Ureter (tissue), 1 donor: ENCODE data around the gene DICER1. TPM values are rescaled to one million over a fixed set of nuclear protein-coding genes. Genes with fewer than 3 reads are reported as not detected.
A peak's percentile ranks its signal among the peaks of the same experiment; 100 is the strongest.

Source experiments
- DNase-seq: peaks from one replicate; pipeline ENCODE4 v3.0.0-alpha.2; 2020; ENCODE audit warnings: low spot score
- total RNA-seq: library from RNA; stranded (reverse); gene quantifications from one replicate; pipeline ENCODE4 v1.2.4, GENCODE V29; 2023
- donor health status: DM: yes; HTN: yes; CAD: no.

Gene DICER1
- total RNA-seq, 1 donor from 2014 or later: 109 TPM

DNA sequence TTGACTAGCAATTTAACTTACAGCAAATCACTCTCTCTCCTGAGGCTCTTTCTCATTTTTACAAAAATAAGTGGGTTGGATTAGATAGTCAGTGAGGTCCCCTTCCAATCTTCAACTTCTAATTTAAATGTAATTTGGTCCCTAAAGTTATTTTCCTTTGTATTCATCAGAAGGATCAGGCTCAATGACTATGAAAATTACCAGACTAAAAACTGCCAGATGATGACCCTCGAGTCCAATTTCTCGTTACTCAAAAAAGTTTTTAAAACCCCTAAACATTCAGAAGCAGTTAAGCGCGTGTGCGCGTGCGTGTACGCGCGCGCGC, 34.7 kb downstream of the DICER1 start:
- DNase-seq: no peak

DNA sequence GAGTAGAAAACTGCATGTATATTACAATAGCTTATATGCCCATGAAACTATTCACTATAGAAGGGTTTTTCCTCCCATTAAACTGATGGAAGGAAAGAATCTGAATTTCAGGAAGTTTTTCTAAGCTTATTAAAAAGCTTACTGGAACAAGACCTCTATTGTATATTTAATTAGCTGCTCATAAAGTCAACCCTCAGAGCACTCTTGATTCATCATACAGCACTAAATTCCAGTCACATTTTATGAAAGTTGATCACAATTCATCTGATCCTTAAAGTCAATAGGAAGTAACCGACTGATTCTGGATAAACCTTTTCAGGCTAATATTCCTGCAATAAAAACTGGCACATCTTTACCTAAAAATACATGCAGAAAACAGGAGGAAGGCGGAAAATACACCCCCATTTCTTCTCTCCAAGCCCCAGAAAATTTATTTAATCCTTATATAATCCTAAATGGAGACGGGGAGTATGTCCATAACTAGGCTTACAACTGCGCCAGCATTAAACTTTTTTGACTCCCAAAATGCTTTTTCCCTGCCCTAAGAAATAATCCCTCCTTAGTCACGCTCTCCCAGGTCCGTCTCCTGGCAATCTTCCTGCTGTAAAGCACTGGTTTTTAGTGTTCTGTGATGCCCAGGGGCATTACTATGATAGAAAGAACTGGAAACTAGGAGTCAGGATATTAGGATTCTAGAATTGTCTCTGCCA, 35.3 kb downstream of the DICER1 start:
- no peak for DNase-seq

- no peak for DNase-seq
These were observed 38.0 kb downstream of the DICER1 start for GRCh38 chr14:95119336-95119735.

GRCh38 chr14:95117937-95118721, 39.2 kb downstream of the DICER1 start:
- DNase-seq: no peak

- no peak for DNase-seq
These were observed 43.9 kb downstream of the DICER1 start for GRCh38 chr14:95113476-95113875.

DNA sequence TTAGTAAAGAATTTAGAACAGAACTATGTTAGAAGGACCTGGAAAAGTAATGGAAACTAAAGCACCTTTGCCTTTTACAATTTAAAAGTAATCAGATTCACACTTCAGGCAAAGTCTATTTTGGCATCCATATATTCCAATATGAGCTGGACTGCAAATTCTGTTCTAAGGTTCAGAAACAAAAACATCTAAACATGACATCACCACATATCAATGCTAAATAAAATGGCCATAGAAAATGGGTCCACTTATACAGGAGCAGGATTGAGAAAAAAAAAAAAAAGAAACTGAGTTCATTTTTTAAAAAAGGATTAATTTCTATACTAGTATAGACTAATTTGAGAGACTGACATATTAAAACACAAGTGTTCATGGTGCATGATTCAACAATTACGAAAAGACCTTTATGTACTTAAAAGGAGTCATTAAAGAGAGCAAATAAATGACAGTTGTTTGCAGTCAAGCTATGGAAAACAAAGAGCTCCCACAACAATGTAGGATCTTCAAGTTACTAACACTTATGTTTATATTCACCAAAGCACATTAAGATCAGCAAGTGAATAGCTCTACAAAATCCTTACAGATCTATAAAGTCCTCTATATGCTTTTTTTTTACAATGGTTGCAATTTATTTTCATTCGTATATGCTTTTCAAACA, 45.7 kb downstream of the DICER1 start:
- DNase-seq: no peak

- DNase-seq: no peak
These were observed 47.2 kb downstream of the DICER1 start for GRCh38 chr14:95110178-95110577.

DNA sequence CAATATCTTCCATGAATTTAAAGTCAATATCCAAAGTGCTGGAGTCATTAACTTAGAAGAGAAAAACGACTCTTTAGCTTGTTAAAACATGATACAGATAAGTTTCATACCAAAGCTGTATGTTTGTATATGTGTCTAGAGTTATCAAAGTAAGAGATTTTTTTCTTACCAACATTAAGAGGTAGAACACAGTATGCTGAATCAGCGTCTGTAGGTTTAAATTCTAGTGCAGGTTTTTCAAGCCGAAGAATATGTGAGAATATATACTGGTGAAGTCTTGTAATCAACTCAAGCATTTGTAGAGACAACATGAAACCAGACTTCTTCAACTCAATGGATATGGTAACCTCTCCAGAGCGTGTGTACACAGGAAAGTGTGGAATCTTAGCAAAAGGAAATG, 49.6 kb downstream of the DICER1 start:
- DNase-seq: no peak

DNA sequence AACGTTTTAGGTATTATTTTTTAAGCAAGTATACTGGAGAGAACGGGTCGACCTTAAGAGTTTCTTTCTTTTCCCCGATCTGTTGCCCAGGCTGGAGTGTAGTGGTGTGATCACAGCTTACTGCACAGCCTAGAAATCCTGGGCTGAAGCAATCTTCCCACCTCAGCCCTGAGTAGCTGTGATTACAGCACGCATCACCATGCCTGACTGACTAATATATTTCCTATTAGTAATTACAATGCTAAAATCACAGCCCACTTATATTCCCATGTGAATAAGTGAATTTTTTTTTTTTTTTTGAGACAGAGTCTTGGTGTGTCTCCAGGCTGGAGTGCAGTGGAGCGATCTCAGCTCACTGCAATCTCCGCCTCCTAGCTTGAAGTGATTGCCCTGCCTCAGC, 50.4 kb downstream of the DICER1 start:
- DNase-seq: no peak

- no peak for DNase-seq
These were observed 52.4 kb downstream of the DICER1 start for GRCh38 chr14:95104911-95105310.

DNA sequence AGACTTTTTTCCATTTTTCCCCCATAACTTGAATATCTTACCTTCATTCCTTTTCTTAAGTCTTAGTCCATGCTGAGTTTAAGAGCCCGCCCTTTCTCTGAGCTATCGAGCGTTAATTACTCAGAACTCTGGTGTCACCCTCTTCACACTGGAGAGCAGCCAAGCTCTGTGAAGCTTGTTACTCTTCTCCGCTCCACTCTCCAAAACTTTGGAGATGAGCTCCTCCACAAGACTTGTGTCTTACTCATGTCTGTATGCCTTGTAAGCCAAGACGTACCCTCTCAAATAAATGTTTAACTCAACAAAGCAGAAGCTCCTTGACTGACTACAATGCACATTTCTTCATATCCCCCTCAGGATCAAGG, 54.7 kb downstream of the DICER1 start:
- no peak for DNase-seq

- DNase-seq: no peak
These were observed 55.3 kb downstream of the DICER1 start for GRCh38 chr14:95101736-95102679.

- DNase-seq: peak; percentile 64
These were observed 58.2 kb downstream of the DICER1 start for GRCh38 chr14:95098984-95099599.

DNA sequence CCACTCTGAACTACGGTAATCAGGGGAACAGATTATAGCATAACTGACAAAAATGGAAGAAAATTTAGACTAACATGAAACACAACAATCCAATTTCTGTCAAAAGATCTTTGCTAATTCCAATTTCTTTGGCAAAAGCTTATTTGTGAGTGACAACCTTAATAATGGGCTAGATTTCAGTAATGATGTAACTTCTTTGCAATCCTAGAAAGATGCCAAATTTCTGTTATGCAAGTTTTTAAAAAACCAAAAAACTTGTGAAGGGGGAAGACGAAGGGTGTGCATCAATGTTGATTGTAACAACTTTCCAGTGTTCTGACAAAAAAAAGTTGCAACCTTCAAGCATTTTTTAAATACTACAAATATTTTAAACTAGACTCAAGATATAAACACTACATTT, 59.9 kb downstream of the DICER1 start:
- DNase-seq: no peak

GRCh38 chr14:95096476-95096875, 60.9 kb downstream of the DICER1 start:
- DNase-seq: no peak

GRCh38 chr14:95095996-95096395, 61.3 kb downstream of the DICER1 start:
- no peak for DNase-seq

GRCh38 chr14:95092723-95093122, 64.6 kb downstream of the DICER1 start:
- DNase-seq: no peak

DNA sequence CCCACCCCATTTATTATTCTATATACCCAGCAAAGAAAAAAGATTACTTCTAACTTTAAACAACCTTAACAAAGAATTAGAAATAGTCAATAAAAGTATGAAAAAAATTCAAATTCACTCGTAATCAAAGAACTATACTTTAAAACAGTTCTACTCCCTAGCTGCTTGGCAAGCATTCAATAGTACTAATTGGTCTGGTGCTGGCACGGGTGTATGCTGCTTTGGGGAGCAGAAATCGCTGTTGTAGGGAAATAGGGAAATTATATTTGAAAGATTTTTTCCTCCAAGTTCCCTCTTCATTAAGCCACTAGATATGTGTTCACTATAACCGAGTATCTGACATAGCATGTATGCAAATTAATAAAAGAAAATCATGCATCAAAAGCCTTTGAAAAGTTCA, 65.7 kb downstream of the DICER1 start:
- no peak for DNase-seq

GRCh38 chr14:95088665-95089064, 68.7 kb downstream of the DICER1 start:
- no peak for DNase-seq

- DNase-seq: no peak
These were observed 69.7 kb downstream of the DICER1 start for GRCh38 chr14:95087619-95088018.

DNA sequence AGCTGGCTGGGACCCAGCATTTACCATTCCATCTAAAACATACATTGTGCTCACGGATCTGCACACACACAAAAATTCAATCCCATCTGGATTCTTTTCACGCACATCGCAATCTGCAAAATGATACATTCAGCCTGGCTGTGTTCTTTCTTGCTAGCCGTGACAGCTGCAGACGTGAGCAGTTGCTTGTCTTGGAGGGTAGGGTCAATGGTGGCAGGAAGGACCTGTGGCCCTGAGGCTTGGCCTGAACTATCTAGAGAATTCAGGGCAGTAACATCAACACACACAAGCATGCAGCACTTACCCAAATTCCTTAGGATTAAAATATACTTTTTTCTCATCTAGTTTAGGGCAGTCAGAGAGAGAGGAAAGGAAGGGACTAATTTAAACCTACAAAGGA, 72.0 kb downstream of the DICER1 start:
- DNase-seq: no peak

- no peak for DNase-seq
These were observed 78.5 kb downstream of the DICER1 start for GRCh38 chr14:95078867-95079266.
